Suprapubic skin (tissue), 4 donors: ENCODE data around the gene SETD5.

Source experiments
- POLR2A ChIP-seq, 2 donors: fragments of 450-650 bp; IDR thresholded peaks; one replicate each; pipeline ENCODE4 v1.6.1; 2017; ENCODE audit warnings: antibody characterized with exemption in 2 of 2, mild to moderate bottlenecking in 2 of 2, moderate library complexity in 2 of 2
- POLR2AphosphoS5 ChIP-seq, 3 donors: sonication (generic); formaldehyde crosslinking; IDR thresholded peaks; one replicate each; pipeline ENCODE4 v1.6.1; 2017; ENCODE audit warnings: antibody characterized with exemption in 3 of 3
- TF ChIP-seq, protein P1 (sequence below), 2 donors: fragments of 200-600 bp in 1 of 2; fragments of 450-650 bp in 1 of 2; sonication (generic) in 1 of 2; IDR thresholded peaks; one replicate each; pipeline ENCODE4 v1.5.1; 2016 to 2019; ENCODE audit warnings: antibody characterized with exemption in 2 of 2, mild to moderate bottlenecking in 1 of 2, moderate library complexity in 1 of 2

DNA sequence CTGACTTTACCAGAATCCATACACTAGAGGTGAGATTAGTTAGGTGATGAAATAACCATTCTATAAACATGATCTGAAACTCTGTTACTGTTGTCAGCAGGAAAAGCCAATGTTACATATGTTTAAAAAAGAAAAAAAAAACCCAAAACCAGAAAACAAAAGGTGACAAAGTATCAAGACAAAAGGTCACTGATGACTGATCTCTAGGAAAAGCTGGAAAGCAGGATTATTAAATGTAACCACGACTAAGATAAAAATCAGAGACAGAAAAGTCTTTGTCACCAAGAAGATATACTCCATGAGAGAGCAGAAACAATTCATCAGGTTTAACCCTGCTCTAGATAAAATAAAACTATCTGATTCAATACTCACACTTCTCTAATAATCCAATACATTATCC is 5.4 kb upstream of the SETD5 start:
- TF ChIP-seq POLR2A (IDR thresholded peaks at IDR 0.05) (no peak), POLR2AphosphoS5 (IDR thresholded peaks at IDR 0.05) (no peak)
- TF ChIP-seq, protein P1, sequence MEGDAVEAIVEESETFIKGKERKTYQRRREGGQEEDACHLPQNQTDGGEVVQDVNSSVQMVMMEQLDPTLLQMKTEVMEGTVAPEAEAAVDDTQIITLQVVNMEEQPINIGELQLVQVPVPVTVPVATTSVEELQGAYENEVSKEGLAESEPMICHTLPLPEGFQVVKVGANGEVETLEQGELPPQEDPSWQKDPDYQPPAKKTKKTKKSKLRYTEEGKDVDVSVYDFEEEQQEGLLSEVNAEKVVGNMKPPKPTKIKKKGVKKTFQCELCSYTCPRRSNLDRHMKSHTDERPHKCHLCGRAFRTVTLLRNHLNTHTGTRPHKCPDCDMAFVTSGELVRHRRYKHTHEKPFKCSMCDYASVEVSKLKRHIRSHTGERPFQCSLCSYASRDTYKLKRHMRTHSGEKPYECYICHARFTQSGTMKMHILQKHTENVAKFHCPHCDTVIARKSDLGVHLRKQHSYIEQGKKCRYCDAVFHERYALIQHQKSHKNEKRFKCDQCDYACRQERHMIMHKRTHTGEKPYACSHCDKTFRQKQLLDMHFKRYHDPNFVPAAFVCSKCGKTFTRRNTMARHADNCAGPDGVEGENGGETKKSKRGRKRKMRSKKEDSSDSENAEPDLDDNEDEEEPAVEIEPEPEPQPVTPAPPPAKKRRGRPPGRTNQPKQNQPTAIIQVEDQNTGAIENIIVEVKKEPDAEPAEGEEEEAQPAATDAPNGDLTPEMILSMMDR (IDR thresholded peaks at IDR 0.05): no peak
